Measurements from ENCODE around the gene GATC. TPM values are rescaled to one million over a fixed set of nuclear protein-coding genes. Genes with fewer than 3 reads are reported as not detected.
A peak's percentile ranks its signal among the peaks of the same experiment; 100 is the strongest.

GATC gene
- total RNA-seq, 1 donor from 2014 or later: 38.8 TPM

GRCh38 chr12:120467439-120467838, 21.2 kb downstream of the GATC start:
- DNase-seq (ENCODE audit: low spot score): no peak
- Mint-ChIP-seq H3K27me3 (ENCODE audit: insufficient read depth) (peaks cover 2% of the 10 kb centered on the region), H3K4me1 (ENCODE audit: low read depth) (peaks cover 48% of the 10 kb centered on the region), H3K27ac (no peak overlapping the region), H3K4me3 (peak overlapping the region; percentile 95), H3K9me3 (no peaks in the 10 kb centered on the region), H3K36me3 (ENCODE audit: low read depth) (peaks cover 45% of the 10 kb centered on the region)
- intact Hi-C loops (cut with micrococcal nuclease): loop anchor here (10.0 kb wide), 1 partner anchor 243 kb away; no protein-coding TSS in a partner anchor

- Mint-ChIP-seq H3K27ac (peak overlapping the region; percentile 77), H3K36me3 (ENCODE audit: low read depth) (peaks cover 39% of the 10 kb centered on the region), H3K4me3 (peak overlapping the region; percentile 95), H3K4me1 (ENCODE audit: low read depth) (peaks cover 49% of the 10 kb centered on the region), H3K27me3 (ENCODE audit: insufficient read depth) (peaks cover 2% of the 10 kb centered on the region), H3K9me3 (no peaks in the 10 kb centered on the region)
- intact Hi-C loops (cut with micrococcal nuclease): loop anchor here (1.0 to 10.0 kb wide), 5 partner anchors 22 to 268 kb away; partner anchors contain the start of genes COQ5, GATC, RPLP0 and TRIAP1
- DNase-seq (ENCODE audit: low spot score): peak; percentile 3
Observed at GRCh38 chr12:120468325-120468820, 22.1 kb downstream of the GATC start.

- intact Hi-C loops (cut with micrococcal nuclease): loop anchor here (1.0 to 10.0 kb wide), 7 partner anchors 23 to 268 kb away; partner anchors contain the start of genes COQ5, COX6A1, GATC and RPLP0
- peak overlapping the region; percentile 95 for H3K4me3 Mint-ChIP-seq
- DNase-seq (ENCODE audit: low spot score): peak; percentile 8
Observed at GRCh38 chr12:120468821-120469449, 22.7 kb downstream of the GATC start.

GRCh38 chr12:120469450-120470149, 23.4 kb downstream of the GATC start, which contains the start of gene SRSF9:
Gene SRSF9 (minus strand): TSS chr12:120469748. CDS start chr12:120469609, 139 bp downstream.
- Mint-ChIP-seq H3K4me1 (ENCODE audit: low read depth) (peaks cover 52% of the 10 kb centered on the region), H3K27me3 (ENCODE audit: insufficient read depth) (peaks cover 2% of the 10 kb centered on the region), H3K27ac (peak within 1 kb of the TSS; percentile 87), H3K36me3 (ENCODE audit: low read depth) (peaks cover 27% of the 10 kb centered on the region), H3K9me3 (no peaks in the 10 kb centered on the region), H3K4me3 (peak within 1 kb of the TSS; percentile 95)
- intact Hi-C loops (cut with micrococcal nuclease): loop anchor here (1.0 to 10.0 kb wide), 6 partner anchors 26 to 269 kb away; partner anchors contain the start of genes COQ5, COX6A1 and RPLP0
- peak; percentile 97 for DNase-seq (ENCODE audit: low spot score)

More at GRCh38 chr12:120468821-120469449, 22.7 kb downstream of the GATC start:
- Mint-ChIP-seq H3K4me1 (ENCODE audit: low read depth) (peaks cover 49% of the 10 kb centered on the region), H3K36me3 (ENCODE audit: low read depth) (peaks cover 34% of the 10 kb centered on the region), H3K27me3 (ENCODE audit: insufficient read depth) (peaks cover 2% of the 10 kb centered on the region), H3K9me3 (no peaks in the 10 kb centered on the region), H3K27ac (peak overlapping the region; percentile 77)

- Mint-ChIP-seq H3K27me3 (ENCODE audit: insufficient read depth) (peaks cover 5% of the 10 kb centered on the region), H3K4me1 (ENCODE audit: low read depth) (peaks cover 55% of the 10 kb centered on the region), H3K4me3 (peak overlapping the region; percentile 95), H3K9me3 (no peaks in the 10 kb centered on the region), H3K36me3 (ENCODE audit: low read depth) (peaks cover 21% of the 10 kb centered on the region), H3K27ac (peak overlapping the region; percentile 87)
- intact Hi-C loops (cut with micrococcal nuclease): no loop called here
- peak; percentile 4 for DNase-seq (ENCODE audit: low spot score)
Observed at GRCh38 chr12:120470150-120470784, 24.0 kb downstream of the GATC start.

GRCh38 chr12:120472521-120472920, 26.3 kb downstream of the GATC start:
- Mint-ChIP-seq H3K27ac (no peak overlapping the region), H3K27me3 (ENCODE audit: insufficient read depth) (peaks cover 5% of the 10 kb centered on the region), H3K36me3 (ENCODE audit: low read depth) (peaks cover 9% of the 10 kb centered on the region), H3K4me1 (ENCODE audit: low read depth) (peaks cover 39% of the 10 kb centered on the region), H3K9me3 (no peaks in the 10 kb centered on the region), H3K4me3 (no peak overlapping the region)
- no peak for DNase-seq (ENCODE audit: low spot score)
- intact Hi-C loops (cut with micrococcal nuclease): no loop called here

GRCh38 chr12:120473807-120474615, 27.8 kb downstream of the GATC start:
- H3K36me3 Mint-ChIP-seq (ENCODE audit: low read depth): peaks cover 4% of the 10 kb centered on the region
- no peak overlapping the region for H3K27ac Mint-ChIP-seq
- no peaks in the 10 kb centered on the region for H3K9me3 Mint-ChIP-seq
- DNase-seq (ENCODE audit: low spot score): no peak
- peaks cover 29% of the 10 kb centered on the region for H3K4me1 Mint-ChIP-seq (ENCODE audit: low read depth)
- H3K27me3 Mint-ChIP-seq (ENCODE audit: insufficient read depth): peaks cover 5% of the 10 kb centered on the region
- H3K4me3 Mint-ChIP-seq: no peak overlapping the region
- intact Hi-C loops (cut with micrococcal nuclease): no loop called here

- H3K9me3 Mint-ChIP-seq: no peaks in the 10 kb centered on the region
Observed at GRCh38 chr12:120474616-120474960, 28.3 kb downstream of the GATC start.

GRCh38 chr12:120475643-120476042, 29.4 kb downstream of the GATC start:
- Mint-ChIP-seq H3K27me3 (ENCODE audit: insufficient read depth) (peaks cover 5% of the 10 kb centered on the region), H3K4me1 (ENCODE audit: low read depth) (peaks cover 22% of the 10 kb centered on the region), H3K4me3 (no peak overlapping the region), H3K27ac (no peak overlapping the region), H3K36me3 (ENCODE audit: low read depth) (peaks cover 2% of the 10 kb centered on the region), H3K9me3 (no peaks in the 10 kb centered on the region)
- intact Hi-C loops (cut with micrococcal nuclease): no loop called here
- DNase-seq (ENCODE audit: low spot score): no peak

More at GRCh38 chr12:120474616-120474960, 28.3 kb downstream of the GATC start:
- no peak for DNase-seq (ENCODE audit: low spot score)
- Mint-ChIP-seq H3K4me1 (ENCODE audit: low read depth) (peaks cover 29% of the 10 kb centered on the region), H3K27ac (no peak overlapping the region), H3K4me3 (no peak overlapping the region), H3K36me3 (ENCODE audit: low read depth) (peaks cover 4% of the 10 kb centered on the region), H3K27me3 (ENCODE audit: insufficient read depth) (peaks cover 5% of the 10 kb centered on the region)
- intact Hi-C loops (cut with micrococcal nuclease): no loop called here

GRCh38 chr12:120479458-120479857, 33.2 kb downstream of the GATC start:
- DNase-seq (ENCODE audit: low spot score): no peak
- H3K36me3 Mint-ChIP-seq (ENCODE audit: low read depth): peaks cover 4% of the 10 kb centered on the region
- H3K4me1 Mint-ChIP-seq (ENCODE audit: low read depth): peaks cover 6% of the 10 kb centered on the region
- no peak overlapping the region for H3K4me3 Mint-ChIP-seq
- peaks cover 3% of the 10 kb centered on the region for H3K27me3 Mint-ChIP-seq (ENCODE audit: insufficient read depth)
- H3K27ac Mint-ChIP-seq: no peak overlapping the region
- H3K9me3 Mint-ChIP-seq: no peaks in the 10 kb centered on the region
- intact Hi-C loops (cut with micrococcal nuclease): no loop called here

GRCh38 chr12:120480211-120480610, 34.0 kb downstream of the GATC start:
- intact Hi-C loops (cut with micrococcal nuclease): no loop called here
- H3K4me1 Mint-ChIP-seq (ENCODE audit: low read depth): no peaks in the 10 kb centered on the region
- no peak overlapping the region for H3K4me3 Mint-ChIP-seq
- H3K9me3 Mint-ChIP-seq: no peaks in the 10 kb centered on the region
- H3K36me3 Mint-ChIP-seq (ENCODE audit: low read depth): peaks cover 4% of the 10 kb centered on the region
- DNase-seq (ENCODE audit: low spot score): no peak
- H3K27ac Mint-ChIP-seq: peak overlapping the region; percentile 11
- no peaks in the 10 kb centered on the region for H3K27me3 Mint-ChIP-seq (ENCODE audit: insufficient read depth)
